HG03175 (cell line): ENCODE results near the gene ZNF800.

Source experiments
- ATAC-seq: cut with Tn5 transposase; IDR thresholded peaks from one replicate; pipeline ENCODE4 v1.9.1; 2021; ENCODE audit warnings: mild to moderate bottlenecking, moderate library complexity; ENCODE audit not compliant: unreplicated experiment

The ZNF800 gene

GRCh38 chr7:127349881-127350280, 42.6 kb downstream of the ZNF800 start:
- no peak for ATAC-seq

- no peak for ATAC-seq
Measured at GRCh38 chr7:127348247-127348631, 44.3 kb downstream of the ZNF800 start.

- peak; percentile 98 for ATAC-seq
Measured at GRCh38 chr7:127347567-127348246, 44.8 kb downstream of the ZNF800 start.

GRCh38 chr7:127346575-127347256, 45.8 kb downstream of the ZNF800 start:
- no peak for ATAC-seq

GRCh38 chr7:127342596-127342995, 49.9 kb downstream of the ZNF800 start:
- no peak for ATAC-seq

- ATAC-seq = no peak
Measured at GRCh38 chr7:127338122-127338521, 54.4 kb downstream of the ZNF800 start.

- no peak for ATAC-seq
Measured at GRCh38 chr7:127337581-127337980, 54.9 kb downstream of the ZNF800 start.

- ATAC-seq = no peak
Measured at GRCh38 chr7:127336458-127336857, 56.0 kb downstream of the ZNF800 start.

GRCh38 chr7:127332880-127333279, 59.6 kb downstream of the ZNF800 start:
- no peak for ATAC-seq

- ATAC-seq = no peak
Measured at GRCh38 chr7:127330070-127330469, 62.4 kb downstream of the ZNF800 start.

GRCh38 chr7:127322832-127323493, 69.5 kb downstream of the ZNF800 start:
- ATAC-seq = no peak

GRCh38 chr7:127322351-127322750, 70.2 kb downstream of the ZNF800 start:
- ATAC-seq = no peak

GRCh38 chr7:127320974-127321373, 71.5 kb downstream of the ZNF800 start:
- no peak for ATAC-seq
